ENCODE measurements around the gene TMBIM4. TPM values are rescaled to one million over a fixed set of nuclear protein-coding genes. Genes with fewer than 3 reads are reported as not detected.

TMBIM4 gene
- total and polyA plus RNA-seq, 2 experiments from 2014 or later, result 59.6 to 63.6 TPM

DNA sequence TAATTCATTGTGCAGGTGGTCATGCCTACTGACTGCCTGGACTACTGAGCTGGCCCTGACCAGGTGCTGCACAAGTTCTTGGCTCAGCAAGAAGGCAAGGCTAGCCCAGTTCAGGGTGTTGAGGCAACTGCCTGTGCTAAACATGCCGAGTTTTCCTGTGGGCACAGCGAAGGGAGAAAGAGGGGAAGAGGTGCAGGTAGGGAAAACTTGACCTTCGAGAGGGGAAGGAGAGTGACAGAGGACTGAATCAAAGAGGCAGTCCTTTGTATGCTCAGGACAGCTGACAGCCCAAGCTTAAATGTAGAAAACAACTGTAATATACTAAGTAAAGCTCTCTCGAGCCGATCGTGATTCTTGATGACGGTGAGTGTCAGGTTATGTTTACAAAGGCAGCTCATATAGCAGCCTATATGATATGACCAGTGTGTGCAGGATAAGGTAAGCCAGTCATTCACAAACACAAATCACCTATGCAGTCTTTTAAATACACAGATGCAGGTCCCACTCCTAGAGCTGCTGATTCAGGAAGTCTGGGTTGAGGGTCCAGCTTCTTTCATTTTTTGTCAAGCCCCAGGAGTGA is 21.8 kb upstream of the TMBIM4 start:
- Histone ChIP-seq H3K27me3 (ENCODE audit: insufficient read depth) (peaks cover 45% of the 10 kb centered on the region), H3K4me2 (no peak overlapping the region), H3K36me3 (ENCODE audit: insufficient read depth) (no peaks in the 10 kb centered on the region), H3K4me1 (ENCODE audit: insufficient read depth) (peaks cover 12% of the 10 kb centered on the region), H3F3A (replicated peaks; ENCODE audit: low read depth) (no peaks in the 10 kb centered on the region), H3K27ac (ENCODE audit: low read depth) (no peak overlapping the region), H2AFZ (no peak overlapping the region), H3K4me3 (no peak overlapping the region), H3K79me2 (replicated peaks; ENCODE audit: insufficient read depth) (no peaks in the 10 kb centered on the region), H4K20me1 (replicated peaks; ENCODE audit: insufficient read depth) (no peaks in the 10 kb centered on the region), H3K9me2 (ENCODE audit: insufficient read depth) (0 out of 2 replicates have a peak, but pooled peaks cover 3% of the 10 kb centered on the region)
- peaks cover 5% of the 10 kb centered on the region; the same call in 1 of the 3 replicates for H3K4me1 Mint-ChIP-seq
- no peak overlapping the region for H3K4me3 Mint-ChIP-seq
- H3K27me3 Mint-ChIP-seq (ENCODE audit: insufficient read depth, low read depth, poor library complexity), result peaks cover 44% of the 10 kb centered on the region
- ATAC-seq (no peak), DNase-seq (ENCODE audit: low spot score) (no peak)
- H3K9me3 Mint-ChIP-seq, result peaks cover 3% of the 10 kb centered on the region; the same call in 1 of the 3 replicates
- TF ChIP-seq, protein P1, sequence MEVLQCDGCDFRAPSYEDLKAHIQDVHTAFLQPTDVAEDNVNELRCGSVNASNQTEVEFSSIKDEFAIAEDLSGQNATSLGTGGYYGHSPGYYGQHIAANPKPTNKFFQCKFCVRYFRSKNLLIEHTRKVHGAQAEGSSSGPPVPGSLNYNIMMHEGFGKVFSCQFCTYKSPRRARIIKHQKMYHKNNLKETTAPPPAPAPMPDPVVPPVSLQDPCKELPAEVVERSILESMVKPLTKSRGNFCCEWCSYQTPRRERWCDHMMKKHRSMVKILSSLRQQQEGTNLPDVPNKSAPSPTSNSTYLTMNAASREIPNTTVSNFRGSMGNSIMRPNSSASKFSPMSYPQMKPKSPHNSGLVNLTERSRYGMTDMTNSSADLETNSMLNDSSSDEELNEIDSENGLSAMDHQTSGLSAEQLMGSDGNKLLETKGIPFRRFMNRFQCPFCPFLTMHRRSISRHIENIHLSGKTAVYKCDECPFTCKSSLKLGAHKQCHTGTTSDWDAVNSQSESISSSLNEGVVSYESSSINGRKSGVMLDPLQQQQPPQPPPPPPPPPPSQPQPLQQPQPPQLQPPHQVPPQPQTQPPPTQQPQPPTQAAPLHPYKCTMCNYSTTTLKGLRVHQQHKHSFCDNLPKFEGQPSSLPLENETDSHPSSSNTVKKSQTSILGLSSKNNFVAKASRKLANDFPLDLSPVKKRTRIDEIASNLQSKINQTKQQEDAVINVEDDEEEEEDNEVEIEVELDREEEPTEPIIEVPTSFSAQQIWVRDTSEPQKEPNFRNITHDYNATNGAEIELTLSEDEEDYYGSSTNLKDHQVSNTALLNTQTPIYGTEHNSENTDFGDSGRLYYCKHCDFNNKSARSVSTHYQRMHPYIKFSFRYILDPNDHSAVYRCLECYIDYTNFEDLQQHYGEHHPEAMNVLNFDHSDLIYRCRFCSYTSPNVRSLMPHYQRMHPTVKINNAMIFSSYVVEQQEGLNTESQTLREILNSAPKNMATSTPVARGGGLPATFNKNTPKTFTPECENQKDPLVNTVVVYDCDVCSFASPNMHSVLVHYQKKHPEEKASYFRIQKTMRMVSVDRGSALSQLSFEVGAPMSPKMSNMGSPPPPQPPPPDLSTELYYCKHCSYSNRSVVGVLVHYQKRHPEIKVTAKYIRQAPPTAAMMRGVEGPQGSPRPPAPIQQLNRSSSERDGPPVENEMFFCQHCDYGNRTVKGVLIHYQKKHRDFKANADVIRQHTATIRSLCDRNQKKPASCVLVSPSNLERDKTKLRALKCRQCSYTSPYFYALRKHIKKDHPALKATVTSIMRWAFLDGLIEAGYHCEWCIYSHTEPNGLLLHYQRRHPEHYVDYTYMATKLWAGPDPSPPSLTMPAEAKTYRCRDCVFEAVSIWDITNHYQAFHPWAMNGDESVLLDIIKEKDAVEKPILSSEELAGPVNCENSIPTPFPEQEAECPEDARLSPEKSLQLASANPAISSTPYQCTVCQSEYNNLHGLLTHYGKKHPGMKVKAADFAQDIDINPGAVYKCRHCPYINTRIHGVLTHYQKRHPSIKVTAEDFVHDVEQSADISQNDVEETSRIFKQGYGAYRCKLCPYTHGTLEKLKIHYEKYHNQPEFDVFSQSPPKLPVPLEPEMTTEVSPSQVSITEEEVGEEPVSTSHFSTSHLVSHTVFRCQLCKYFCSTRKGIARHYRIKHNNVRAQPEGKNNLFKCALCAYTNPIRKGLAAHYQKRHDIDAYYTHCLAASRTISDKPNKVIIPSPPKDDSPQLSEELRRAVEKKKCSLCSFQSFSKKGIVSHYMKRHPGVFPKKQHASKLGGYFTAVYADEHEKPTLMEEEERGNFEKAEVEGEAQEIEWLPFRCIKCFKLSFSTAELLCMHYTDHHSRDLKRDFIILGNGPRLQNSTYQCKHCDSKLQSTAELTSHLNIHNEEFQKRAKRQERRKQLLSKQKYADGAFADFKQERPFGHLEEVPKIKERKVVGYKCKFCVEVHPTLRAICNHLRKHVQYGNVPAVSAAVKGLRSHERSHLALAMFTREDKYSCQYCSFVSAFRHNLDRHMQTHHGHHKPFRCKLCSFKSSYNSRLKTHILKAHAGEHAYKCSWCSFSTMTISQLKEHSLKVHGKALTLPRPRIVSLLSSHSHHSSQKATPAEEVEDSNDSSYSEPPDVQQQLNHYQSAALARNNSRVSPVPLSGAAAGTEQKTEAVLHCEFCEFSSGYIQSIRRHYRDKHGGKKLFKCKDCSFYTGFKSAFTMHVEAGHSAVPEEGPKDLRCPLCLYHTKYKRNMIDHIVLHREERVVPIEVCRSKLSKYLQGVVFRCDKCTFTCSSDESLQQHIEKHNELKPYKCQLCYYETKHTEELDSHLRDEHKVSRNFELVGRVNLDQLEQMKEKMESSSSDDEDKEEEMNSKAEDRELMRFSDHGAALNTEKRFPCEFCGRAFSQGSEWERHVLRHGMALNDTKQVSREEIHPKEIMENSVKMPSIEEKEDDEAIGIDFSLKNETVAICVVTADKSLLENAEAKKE (CRISPR knock-in tag; IDR thresholded peaks at IDR 0.05), result no peak
- TF ChIP-seq EZH2phosphoT487 (IDR thresholded peaks at IDR 0.05; ENCODE audit: unreplicated experiment), result no peak
- TF ChIP-seq, protein P2, sequence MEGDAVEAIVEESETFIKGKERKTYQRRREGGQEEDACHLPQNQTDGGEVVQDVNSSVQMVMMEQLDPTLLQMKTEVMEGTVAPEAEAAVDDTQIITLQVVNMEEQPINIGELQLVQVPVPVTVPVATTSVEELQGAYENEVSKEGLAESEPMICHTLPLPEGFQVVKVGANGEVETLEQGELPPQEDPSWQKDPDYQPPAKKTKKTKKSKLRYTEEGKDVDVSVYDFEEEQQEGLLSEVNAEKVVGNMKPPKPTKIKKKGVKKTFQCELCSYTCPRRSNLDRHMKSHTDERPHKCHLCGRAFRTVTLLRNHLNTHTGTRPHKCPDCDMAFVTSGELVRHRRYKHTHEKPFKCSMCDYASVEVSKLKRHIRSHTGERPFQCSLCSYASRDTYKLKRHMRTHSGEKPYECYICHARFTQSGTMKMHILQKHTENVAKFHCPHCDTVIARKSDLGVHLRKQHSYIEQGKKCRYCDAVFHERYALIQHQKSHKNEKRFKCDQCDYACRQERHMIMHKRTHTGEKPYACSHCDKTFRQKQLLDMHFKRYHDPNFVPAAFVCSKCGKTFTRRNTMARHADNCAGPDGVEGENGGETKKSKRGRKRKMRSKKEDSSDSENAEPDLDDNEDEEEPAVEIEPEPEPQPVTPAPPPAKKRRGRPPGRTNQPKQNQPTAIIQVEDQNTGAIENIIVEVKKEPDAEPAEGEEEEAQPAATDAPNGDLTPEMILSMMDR (conservative IDR thresholded peaks at IDR 0.05; ENCODE audit: low read depth in 2 of 2), result no peak
- TF ChIP-seq EZH2 (IDR thresholded peaks at IDR 0.05; ENCODE audit: low read depth, unreplicated experiment), result no peak
- TF ChIP-seq, protein P3, sequence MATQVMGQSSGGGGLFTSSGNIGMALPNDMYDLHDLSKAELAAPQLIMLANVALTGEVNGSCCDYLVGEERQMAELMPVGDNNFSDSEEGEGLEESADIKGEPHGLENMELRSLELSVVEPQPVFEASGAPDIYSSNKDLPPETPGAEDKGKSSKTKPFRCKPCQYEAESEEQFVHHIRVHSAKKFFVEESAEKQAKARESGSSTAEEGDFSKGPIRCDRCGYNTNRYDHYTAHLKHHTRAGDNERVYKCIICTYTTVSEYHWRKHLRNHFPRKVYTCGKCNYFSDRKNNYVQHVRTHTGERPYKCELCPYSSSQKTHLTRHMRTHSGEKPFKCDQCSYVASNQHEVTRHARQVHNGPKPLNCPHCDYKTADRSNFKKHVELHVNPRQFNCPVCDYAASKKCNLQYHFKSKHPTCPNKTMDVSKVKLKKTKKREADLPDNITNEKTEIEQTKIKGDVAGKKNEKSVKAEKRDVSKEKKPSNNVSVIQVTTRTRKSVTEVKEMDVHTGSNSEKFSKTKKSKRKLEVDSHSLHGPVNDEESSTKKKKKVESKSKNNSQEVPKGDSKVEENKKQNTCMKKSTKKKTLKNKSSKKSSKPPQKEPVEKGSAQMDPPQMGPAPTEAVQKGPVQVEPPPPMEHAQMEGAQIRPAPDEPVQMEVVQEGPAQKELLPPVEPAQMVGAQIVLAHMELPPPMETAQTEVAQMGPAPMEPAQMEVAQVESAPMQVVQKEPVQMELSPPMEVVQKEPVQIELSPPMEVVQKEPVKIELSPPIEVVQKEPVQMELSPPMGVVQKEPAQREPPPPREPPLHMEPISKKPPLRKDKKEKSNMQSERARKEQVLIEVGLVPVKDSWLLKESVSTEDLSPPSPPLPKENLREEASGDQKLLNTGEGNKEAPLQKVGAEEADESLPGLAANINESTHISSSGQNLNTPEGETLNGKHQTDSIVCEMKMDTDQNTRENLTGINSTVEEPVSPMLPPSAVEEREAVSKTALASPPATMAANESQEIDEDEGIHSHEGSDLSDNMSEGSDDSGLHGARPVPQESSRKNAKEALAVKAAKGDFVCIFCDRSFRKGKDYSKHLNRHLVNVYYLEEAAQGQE (IDR thresholded peaks at IDR 0.05; ENCODE audit: unreplicated experiment), result no peak
- TF ChIP-seq, protein P4, sequence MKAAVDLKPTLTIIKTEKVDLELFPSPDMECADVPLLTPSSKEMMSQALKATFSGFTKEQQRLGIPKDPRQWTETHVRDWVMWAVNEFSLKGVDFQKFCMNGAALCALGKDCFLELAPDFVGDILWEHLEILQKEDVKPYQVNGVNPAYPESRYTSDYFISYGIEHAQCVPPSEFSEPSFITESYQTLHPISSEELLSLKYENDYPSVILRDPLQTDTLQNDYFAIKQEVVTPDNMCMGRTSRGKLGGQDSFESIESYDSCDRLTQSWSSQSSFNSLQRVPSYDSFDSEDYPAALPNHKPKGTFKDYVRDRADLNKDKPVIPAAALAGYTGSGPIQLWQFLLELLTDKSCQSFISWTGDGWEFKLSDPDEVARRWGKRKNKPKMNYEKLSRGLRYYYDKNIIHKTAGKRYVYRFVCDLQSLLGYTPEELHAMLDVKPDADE (IDR thresholded peaks at IDR 0.05), result no peak
- no peak for TF ChIP-seq NANOG (IDR thresholded peaks at IDR 0.05; ENCODE audit: borderline replicate concordance)
- no peak for TF ChIP-seq STAT1 (IDR thresholded peaks at IDR 0.05; ENCODE audit: unreplicated experiment)
- no peak for TF ChIP-seq CREB1 (CRISPR knock-in tag; IDR thresholded peaks at IDR 0.05; ENCODE audit: low read depth)
- TF ChIP-seq ZNF331 (CRISPR knock-in tag; IDR thresholded peaks at IDR 0.05; ENCODE audit: low read depth), result no peak
- TF ChIP-seq ZNF114 (CRISPR knock-in tag; IDR thresholded peaks at IDR 0.05), result no peak
- no peak for TF ChIP-seq POLR2AphosphoS5 (IDR thresholded peaks at IDR 0.05; ENCODE audit: low read depth)
- TF ChIP-seq JUNB (IDR thresholded peaks at IDR 0.05; ENCODE audit: unreplicated experiment), result no peak
- H3K27ac Mint-ChIP-seq, result no peak overlapping the region
- H3K36me3 Mint-ChIP-seq (ENCODE audit: low read depth), result no peaks in the 10 kb centered on the region; the same call in 2 of the 3 replicates
